ENCODE data around the gene ARSD. TPM values are rescaled to one million over a fixed set of nuclear protein-coding genes. Genes with fewer than 3 reads are reported as not detected.

ARSD gene
- polyA plus RNA-seq, 1 of the 3 experiments (the other 2 are of a cell fraction), result 19.8 TPM

DNA sequence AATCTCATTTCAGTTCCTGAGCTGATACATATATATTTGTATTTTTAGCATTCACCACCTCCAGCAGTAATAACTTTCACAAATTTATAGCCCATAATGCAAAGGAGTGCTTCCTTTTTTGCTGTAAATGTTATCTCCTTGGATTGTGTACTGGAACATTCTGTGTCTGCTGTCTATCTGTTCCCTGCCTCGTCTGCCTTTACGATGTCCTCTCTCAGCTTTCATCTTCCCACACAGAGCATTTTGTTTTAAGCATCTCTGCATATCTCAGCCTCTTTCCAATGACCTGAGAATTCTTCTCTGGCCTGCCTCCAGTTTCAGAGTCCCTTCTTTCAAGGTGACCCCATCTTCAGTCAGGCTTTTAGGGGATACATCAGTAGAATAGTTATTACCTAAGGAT, 57.3 kb downstream of the ARSD start:
- POLR2A ChIA-PET, result no interaction called here
- no peak overlapping the region for H3K4me3 ChIP-seq (ENCODE audit: low read depth in 2 of 2, low read length in 1 of 2)
- no peaks in the 10 kb centered on the region; the same call in 1 of the 2 replicates for H3K27me3 ChIP-seq (ENCODE audit: insufficient read depth)
- no peaks in the 10 kb centered on the region for H3K9me2 ChIP-seq
- no peaks in the 10 kb centered on the region for H3K4me1 ChIP-seq (ENCODE audit: control insufficient read depth in 1 of 2, insufficient read depth in 2 of 2, low read depth in 1 of 2, low read length in 1 of 2)
- CTCF ChIA-PET, result no interaction called here
- no peaks in the 10 kb centered on the region for H3K36me3 ChIP-seq (replicated peaks in 1 of 2; ENCODE audit: control insufficient read depth in 1 of 2, insufficient read depth in 2 of 2, low read length in 1 of 2)
- H3K79me2 ChIP-seq (ENCODE audit: insufficient read depth), result no peaks in the 10 kb centered on the region
- no peak overlapping the region for H3K4me2 ChIP-seq
- TF ChIP-seq FOSL2 (IDR thresholded peaks at IDR 0.05; ENCODE audit: borderline replicate concordance, low read depth), result no peak
- TF ChIP-seq RCOR1 (IDR thresholded peaks at IDR 0.05; ENCODE audit: low read length), result no peak
- no peak for TF ChIP-seq USF1 (IDR thresholded peaks at IDR 0.05; ENCODE audit: borderline replicate concordance, low read depth)
- no peak for TF ChIP-seq IRF3 (IDR thresholded peaks at IDR 0.05; ENCODE audit: low read depth, low read length)
- no peak for TF ChIP-seq RAD21 (IDR thresholded peaks at IDR 0.05; ENCODE audit: low read length)
- no peak for TF ChIP-seq USF2 (IDR thresholded peaks at IDR 0.05; ENCODE audit: borderline replicate concordance, low read depth, low read length)
- TF ChIP-seq JUND (IDR thresholded peaks at IDR 0.05), result no peak
- no peak for TF ChIP-seq NFIC (IDR thresholded peaks at IDR 0.05; ENCODE audit: borderline replicate concordance)
- TF ChIP-seq POLR2AphosphoS5 (IDR thresholded peaks at IDR 0.05; ENCODE audit: low read depth, low read length), result no peak
- no peak for TF ChIP-seq RFX5 (IDR thresholded peaks at IDR 0.05; ENCODE audit: low read length)
- TF ChIP-seq GATA2 (CRISPR knock-in tag; IDR thresholded peaks at IDR 0.05), result no peak
- no peak for TF ChIP-seq CHD2 (IDR thresholded peaks at IDR 0.05; ENCODE audit: low read length, partially characterized antibody)
- TF ChIP-seq SMC3 (IDR thresholded peaks at IDR 0.05; ENCODE audit: low read depth, low read length), result no peak
- no peak for TF ChIP-seq ZBTB33 (IDR thresholded peaks at IDR 0.05; ENCODE audit: borderline replicate concordance, low read depth)
- TF ChIP-seq, protein P1, sequence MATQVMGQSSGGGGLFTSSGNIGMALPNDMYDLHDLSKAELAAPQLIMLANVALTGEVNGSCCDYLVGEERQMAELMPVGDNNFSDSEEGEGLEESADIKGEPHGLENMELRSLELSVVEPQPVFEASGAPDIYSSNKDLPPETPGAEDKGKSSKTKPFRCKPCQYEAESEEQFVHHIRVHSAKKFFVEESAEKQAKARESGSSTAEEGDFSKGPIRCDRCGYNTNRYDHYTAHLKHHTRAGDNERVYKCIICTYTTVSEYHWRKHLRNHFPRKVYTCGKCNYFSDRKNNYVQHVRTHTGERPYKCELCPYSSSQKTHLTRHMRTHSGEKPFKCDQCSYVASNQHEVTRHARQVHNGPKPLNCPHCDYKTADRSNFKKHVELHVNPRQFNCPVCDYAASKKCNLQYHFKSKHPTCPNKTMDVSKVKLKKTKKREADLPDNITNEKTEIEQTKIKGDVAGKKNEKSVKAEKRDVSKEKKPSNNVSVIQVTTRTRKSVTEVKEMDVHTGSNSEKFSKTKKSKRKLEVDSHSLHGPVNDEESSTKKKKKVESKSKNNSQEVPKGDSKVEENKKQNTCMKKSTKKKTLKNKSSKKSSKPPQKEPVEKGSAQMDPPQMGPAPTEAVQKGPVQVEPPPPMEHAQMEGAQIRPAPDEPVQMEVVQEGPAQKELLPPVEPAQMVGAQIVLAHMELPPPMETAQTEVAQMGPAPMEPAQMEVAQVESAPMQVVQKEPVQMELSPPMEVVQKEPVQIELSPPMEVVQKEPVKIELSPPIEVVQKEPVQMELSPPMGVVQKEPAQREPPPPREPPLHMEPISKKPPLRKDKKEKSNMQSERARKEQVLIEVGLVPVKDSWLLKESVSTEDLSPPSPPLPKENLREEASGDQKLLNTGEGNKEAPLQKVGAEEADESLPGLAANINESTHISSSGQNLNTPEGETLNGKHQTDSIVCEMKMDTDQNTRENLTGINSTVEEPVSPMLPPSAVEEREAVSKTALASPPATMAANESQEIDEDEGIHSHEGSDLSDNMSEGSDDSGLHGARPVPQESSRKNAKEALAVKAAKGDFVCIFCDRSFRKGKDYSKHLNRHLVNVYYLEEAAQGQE (IDR thresholded peaks at IDR 0.05; ENCODE audit: low read depth, low read length), result no peak
- TF ChIP-seq NRF1 (IDR thresholded peaks at IDR 0.05; ENCODE audit: low read depth, low read length), result no peak
- no peak for TF ChIP-seq MXI1 (IDR thresholded peaks at IDR 0.05; ENCODE audit: low read depth, low read length)
- H3K27ac ChIP-seq (ENCODE audit: low read depth in 2 of 2, low read length in 1 of 2), result no peak overlapping the region
- 47% methylated on average over 2 of the region's 2 CpGs for WGBS (ENCODE audit: low lambda C conversion rate)
- no peaks in the 10 kb centered on the region for H3F3A ChIP-seq (replicated peaks; ENCODE audit: insufficient read depth)
- H2AFZ ChIP-seq (ENCODE audit: low read depth), result no peak overlapping the region
- H3K9me3 ChIP-seq, result no peaks in the 10 kb centered on the region
- H4K20me1 ChIP-seq (ENCODE audit: insufficient read depth), result no peaks in the 10 kb centered on the region
- H3K9ac ChIP-seq, result no peak overlapping the region
- DNase-seq, result no peak

Measured in SK-N-SH (cell line).